Activated T-helper 1 cell treated with anti-CD3 and anti-CD28 coated beads, Interleukin-12 subunit alpha, Interleukin-12 subunit beta, Interleukin-2, Interleukin-4 antibody, amounts not matched to agents 30 ng/mL and 10 ng/mL and 1 ng/mL, durations not matched to agents 14 hours and 24 hours and 36 hours (primary cell): Measurements from ENCODE around the gene RANBP17. TPM values are rescaled to one million over a fixed set of nuclear protein-coding genes. Genes with fewer than 3 reads are reported as not detected.
"Not testable (repeated sequence)": the region's sequence is repeated elsewhere in the genome, so short reads cannot be mapped to it uniquely, and the experiment has no call there.

ENCODE experiments used
- DNase-seq: peaks from one replicate; pipeline ENCODE4 v3.0.0; 2021; ENCODE audit warnings: low spot score
- H3K27ac Mint-ChIP-seq: one replicate; pipeline ENCODE4 v1.8.0; 2021; ENCODE audit warnings: mild to moderate bottlenecking, mixed read lengths
- H3K27me3 Mint-ChIP-seq: one replicate; pipeline ENCODE4 v1.8.0; 2022; ENCODE audit warnings: mild to moderate bottlenecking, moderate library complexity, mixed read lengths; ENCODE audit not compliant: insufficient read depth
- H3K36me3 Mint-ChIP-seq: one replicate; pipeline ENCODE4 v1.8.0; 2021; ENCODE audit warnings: low read depth, mixed read lengths
- H3K4me1 Mint-ChIP-seq: one replicate; pipeline ENCODE4 v1.8.0; 2021; ENCODE audit warnings: low read depth, mixed read lengths
- H3K4me3 Mint-ChIP-seq: one replicate; pipeline ENCODE4 v1.8.0; 2021; ENCODE audit warnings: mild to moderate bottlenecking, moderate library complexity, mixed read lengths
- H3K9me3 Mint-ChIP-seq: one replicate; pipeline ENCODE4 v1.8.0; 2021; ENCODE audit warnings: mixed read lengths
- intact Hi-C: fragments of 100-400 bp; cut with micrococcal nuclease; formaldehyde crosslinking; loops from one replicate; pipeline ENCODE4 v1.15.1; 2024
- total RNA-seq: library from RNA; stranded (reverse); gene quantifications from 2 replicates; pipeline ENCODE4 v1.2.3, GENCODE V29; 2022

The RANBP17 gene
- total RNA-seq, 1 donor from 2014 or later, result not detected

DNA sequence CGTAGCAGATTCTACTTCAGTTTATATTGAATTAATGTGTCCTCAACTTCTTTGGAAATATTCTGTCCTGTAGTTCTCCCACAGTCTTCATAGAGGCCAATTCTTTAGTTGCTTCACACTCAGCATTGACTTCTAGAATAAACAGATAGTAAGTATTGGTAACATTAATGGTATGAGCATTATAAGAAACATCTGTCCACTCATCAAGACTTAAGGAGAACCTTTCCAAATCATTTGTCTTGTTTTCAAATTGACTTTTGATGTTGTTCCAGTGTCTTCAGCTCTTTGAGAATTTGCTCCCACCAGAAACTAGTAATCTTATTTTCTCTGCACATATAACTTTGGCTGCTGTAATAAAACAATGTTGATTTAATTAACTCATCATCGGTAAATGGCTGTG lies 18.3 kb downstream of the RANBP17 start:
- H3K4me1 Mint-ChIP-seq, result no peaks in the 10 kb centered on the region
- H3K9me3 Mint-ChIP-seq, result no peaks in the 10 kb centered on the region
- no peaks in the 10 kb centered on the region for H3K27me3 Mint-ChIP-seq
- intact Hi-C loops, result no loop called here
- no peaks in the 10 kb centered on the region for H3K36me3 Mint-ChIP-seq
- no peak for DNase-seq
- no peak overlapping the region for H3K4me3 Mint-ChIP-seq
- no peak overlapping the region for H3K27ac Mint-ChIP-seq

DNA sequence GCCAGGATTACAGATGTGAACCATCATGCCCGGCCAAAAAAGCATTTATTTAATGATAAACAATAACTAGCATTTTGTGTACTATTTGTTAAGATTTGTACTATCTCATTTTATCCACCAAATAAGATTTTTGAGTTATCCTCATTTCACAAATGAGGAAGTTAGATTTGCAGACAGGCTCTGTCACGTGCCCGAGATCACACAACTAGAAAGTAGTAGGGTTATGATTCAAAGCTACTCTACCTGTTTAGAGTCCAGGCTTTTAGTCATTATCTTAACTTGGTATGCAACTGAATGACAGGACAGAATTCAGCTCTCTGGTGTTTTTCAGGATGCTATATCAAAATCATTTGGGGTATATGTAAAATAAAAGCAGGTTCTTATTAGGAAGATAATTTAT lies 20.5 kb downstream of the RANBP17 start:
- DNase-seq, result no peak
- no peaks in the 10 kb centered on the region for H3K36me3 Mint-ChIP-seq
- no peaks in the 10 kb centered on the region for H3K4me1 Mint-ChIP-seq
- intact Hi-C loops, result no loop called here
- no peaks in the 10 kb centered on the region for H3K9me3 Mint-ChIP-seq
- no peak overlapping the region for H3K4me3 Mint-ChIP-seq
- H3K27ac Mint-ChIP-seq, result no peak overlapping the region
- no peaks in the 10 kb centered on the region for H3K27me3 Mint-ChIP-seq

DNA sequence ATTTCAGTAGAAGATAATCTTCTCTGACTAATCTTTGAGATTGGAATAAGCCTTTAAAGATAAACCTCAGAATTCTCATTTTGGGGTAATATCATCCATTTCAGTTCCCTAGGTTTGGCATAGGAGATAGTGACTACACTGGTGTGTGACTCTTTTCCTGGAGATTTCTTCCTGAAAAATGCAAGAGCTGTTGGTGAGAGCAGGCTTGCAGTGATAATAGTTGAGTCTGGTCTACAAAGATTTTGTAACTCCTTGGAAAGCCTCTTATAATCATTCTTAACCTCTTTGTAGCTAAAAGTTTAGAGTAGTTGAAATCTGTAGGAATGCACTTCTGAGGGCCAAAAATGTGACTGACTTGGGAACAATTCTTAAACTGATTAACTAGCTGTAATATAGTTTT lies 23.4 kb downstream of the RANBP17 start:
- intact Hi-C loops, result no loop called here
- no peak for DNase-seq
- Mint-ChIP-seq H3K27me3 (peaks cover 2% of the 10 kb centered on the region), H3K27ac (no peak overlapping the region), H3K9me3 (no peaks in the 10 kb centered on the region), H3K4me1 (no peaks in the 10 kb centered on the region), H3K4me3 (no peak overlapping the region), H3K36me3 (no peaks in the 10 kb centered on the region)

DNA sequence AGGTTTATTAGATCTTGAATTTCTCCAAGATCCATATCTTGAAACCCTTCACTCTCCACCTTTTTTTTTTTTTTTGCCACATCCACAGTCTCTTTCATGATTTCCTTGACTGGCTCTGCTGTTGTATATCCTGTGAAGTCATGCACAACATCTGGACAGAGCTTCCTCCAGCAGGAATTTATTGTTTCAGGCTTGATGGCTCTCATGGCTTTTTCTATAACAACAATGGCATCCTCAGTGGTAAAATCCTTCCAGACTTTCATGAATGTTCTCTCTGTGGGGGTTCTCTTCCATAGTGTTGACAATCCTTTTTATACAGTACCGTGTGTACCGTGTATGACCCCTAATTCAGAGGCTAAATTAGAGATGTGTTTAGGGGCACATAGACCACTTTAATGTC lies 24.0 kb downstream of the RANBP17 start:
- Mint-ChIP-seq H3K36me3 (no peaks in the 10 kb centered on the region), H3K27ac (no peak overlapping the region), H3K9me3 (no peaks in the 10 kb centered on the region), H3K27me3 (peaks cover 2% of the 10 kb centered on the region), H3K4me1 (no peaks in the 10 kb centered on the region), H3K4me3 (no peak overlapping the region)
- intact Hi-C loops, result no loop called here
- DNase-seq, result no peak

DNA sequence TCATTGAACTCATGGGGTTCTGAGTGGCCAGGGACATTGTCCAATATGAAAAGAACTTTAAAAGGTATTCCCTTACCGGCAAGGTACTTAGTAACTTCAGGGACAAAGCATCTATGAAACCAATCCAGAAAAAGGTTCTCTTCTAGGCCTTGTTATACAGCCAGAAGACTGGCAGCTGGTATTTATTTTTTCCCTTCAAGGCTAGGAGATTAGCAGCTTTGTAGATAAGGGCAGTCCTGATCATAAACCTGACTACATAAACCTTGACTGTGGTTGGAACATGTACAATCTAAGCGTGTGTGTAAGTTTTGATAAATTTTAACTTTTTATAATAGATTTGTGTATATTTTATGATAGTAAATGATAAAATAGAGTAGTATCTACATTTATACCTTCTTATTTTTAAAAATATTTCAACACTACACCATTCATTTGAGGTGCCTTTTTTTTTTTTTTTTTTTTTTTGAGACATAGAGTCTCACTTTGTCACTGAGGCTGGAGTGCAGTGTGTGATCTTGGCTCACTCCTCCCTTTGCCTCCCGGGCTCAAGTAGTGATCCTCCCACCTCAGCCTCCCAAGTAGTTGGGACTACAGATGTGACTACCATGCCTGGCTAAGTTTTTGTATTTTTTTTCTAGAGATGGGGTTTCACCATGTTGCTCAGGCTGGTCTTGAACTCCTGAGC lies 24.5 kb downstream of the RANBP17 start:
- intact Hi-C loops, result no loop called here
- H3K4me1 Mint-ChIP-seq, result no peaks in the 10 kb centered on the region
- H3K9me3 Mint-ChIP-seq, result no peaks in the 10 kb centered on the region
- H3K27ac Mint-ChIP-seq, result no peak overlapping the region
- no peak for DNase-seq
- no peak overlapping the region for H3K4me3 Mint-ChIP-seq
- H3K36me3 Mint-ChIP-seq, result no peaks in the 10 kb centered on the region
- H3K27me3 Mint-ChIP-seq, result peaks cover 2% of the 10 kb centered on the region

DNA sequence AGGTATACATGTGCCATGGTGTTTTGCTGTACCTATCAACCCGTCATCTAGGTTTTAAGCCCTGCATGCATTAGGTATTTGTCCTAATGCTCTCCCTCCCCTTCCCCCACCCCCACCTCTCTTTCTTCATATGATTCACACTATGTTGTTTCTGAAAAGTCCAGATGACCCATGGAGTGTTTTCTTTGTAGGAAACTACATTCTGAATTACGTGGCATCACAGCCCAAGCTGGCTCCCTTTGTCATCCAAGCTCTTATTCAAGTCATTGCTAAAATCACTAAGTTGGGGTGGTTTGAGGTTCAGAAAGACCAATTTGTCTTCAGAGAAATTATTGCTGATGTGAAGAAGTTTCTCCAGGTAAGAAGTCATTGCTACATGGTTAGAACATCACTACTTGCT lies 30.4 kb downstream of the RANBP17 start:
- Mint-ChIP-seq H3K9me3 (no peaks in the 10 kb centered on the region), H3K27ac (no peak overlapping the region), H3K4me3 (no peak overlapping the region), H3K27me3 (peaks cover 2% of the 10 kb centered on the region), H3K36me3 (no peaks in the 10 kb centered on the region), H3K4me1 (no peaks in the 10 kb centered on the region)
- no peak for DNase-seq
- intact Hi-C loops, result no loop called here

DNA sequence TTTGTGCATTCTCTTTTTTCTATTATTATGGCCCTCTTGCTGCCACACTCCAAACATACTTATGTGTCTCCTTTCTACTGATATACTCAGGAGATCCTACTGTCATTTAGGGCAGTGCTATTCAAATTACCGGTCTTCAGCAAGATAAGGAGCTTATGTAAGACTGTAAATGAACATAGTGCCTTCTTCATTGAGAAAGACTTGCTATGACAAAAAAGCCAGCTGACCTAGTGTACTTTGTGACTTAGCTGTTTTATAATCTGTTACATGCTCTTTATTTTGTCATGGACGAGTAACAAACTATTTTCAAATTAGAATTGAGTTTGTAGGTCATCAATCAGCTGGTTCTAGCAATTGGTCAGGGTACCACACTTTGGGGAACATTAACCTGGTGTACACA lies 32.8 kb downstream of the RANBP17 start:
- no peaks in the 10 kb centered on the region for H3K27me3 Mint-ChIP-seq
- H3K27ac Mint-ChIP-seq, result no peak overlapping the region
- no peaks in the 10 kb centered on the region for H3K36me3 Mint-ChIP-seq
- H3K4me3 Mint-ChIP-seq, result no peak overlapping the region
- H3K9me3 Mint-ChIP-seq, result no peaks in the 10 kb centered on the region
- no peaks in the 10 kb centered on the region for H3K4me1 Mint-ChIP-seq
- no peak for DNase-seq
- intact Hi-C loops, result no loop called here

DNA sequence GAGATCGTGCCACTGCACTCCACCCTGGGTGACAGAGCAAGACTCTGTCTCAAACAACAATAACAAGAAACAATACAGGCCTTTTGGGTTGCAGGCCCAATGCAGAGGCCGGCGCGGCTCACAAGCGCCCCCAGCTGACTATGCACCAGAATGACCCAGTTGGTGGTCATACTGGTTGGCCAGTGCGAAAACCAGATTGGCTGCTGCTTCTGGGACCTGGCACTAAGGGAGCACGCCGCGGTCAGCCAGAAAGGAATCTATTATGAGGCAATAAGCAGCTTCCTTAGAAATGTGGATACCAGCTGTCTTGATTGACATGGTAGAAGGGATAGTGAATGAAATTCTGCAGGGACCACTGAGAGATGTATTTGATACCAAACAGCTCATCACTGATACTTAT lies 35.0 kb downstream of the RANBP17 start:
- H3K36me3 Mint-ChIP-seq, result no peaks in the 10 kb centered on the region
- DNase-seq, result no peak
- intact Hi-C loops, result no loop called here

DNA sequence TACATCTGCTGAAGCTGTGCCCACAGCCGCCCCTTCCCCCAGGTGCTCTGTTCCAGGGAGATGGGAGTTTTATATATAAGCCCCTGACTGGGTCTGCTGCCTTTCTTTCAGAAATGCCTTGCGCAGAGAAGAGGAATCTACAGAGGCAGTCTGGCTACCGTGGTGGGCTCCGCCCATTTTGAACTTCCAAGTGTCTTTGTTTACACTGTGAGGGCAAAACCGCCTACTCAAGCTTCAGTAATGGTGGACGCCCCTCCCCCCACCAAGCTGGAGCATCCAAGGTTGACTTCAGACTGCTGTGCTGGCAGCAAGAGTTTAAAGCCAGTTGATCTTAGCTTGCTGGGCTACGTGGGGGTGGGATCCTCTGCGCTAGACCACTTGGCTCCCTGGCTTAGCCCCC lies 41.3 kb downstream of the RANBP17 start:
- Mint-ChIP-seq H3K4me1 (no peaks in the 10 kb centered on the region), H3K27me3 (peaks cover 2% of the 10 kb centered on the region), H3K4me3 (no peak overlapping the region), H3K27ac (no peak overlapping the region), H3K9me3 (peaks cover 4% of the 10 kb centered on the region), H3K36me3 (no peaks in the 10 kb centered on the region)
- no peak for DNase-seq
- intact Hi-C loops, result no loop called here

More for the DNA sequence above, 35.0 kb downstream of the RANBP17 start:
- Mint-ChIP-seq H3K27ac (no peak overlapping the region), H3K9me3 (no peaks in the 10 kb centered on the region), H3K4me3 (no peak overlapping the region), H3K27me3 (no peaks in the 10 kb centered on the region), H3K4me1 (no peaks in the 10 kb centered on the region)

DNA sequence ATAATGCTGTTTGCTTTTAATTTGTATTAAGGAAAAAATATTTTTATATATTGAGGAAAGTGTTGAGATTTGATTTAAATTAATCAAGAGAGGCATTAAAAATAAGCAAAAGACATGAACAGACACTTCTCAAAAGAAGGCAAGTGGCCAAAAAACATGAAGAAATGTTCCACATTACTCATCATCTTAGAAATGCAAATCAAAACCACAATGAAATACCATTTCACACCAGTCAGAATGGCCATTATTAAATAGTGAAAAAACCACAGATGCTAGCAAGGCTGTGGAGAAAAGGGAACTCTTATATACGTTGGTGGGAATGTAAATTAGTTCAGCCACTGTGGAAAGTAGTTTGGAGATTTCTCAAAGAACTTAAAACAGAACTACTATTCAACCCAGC lies 45.9 kb downstream of the RANBP17 start:
- Mint-ChIP-seq H3K9me3 (no peaks in the 10 kb centered on the region), H3K27ac (no peak overlapping the region), H3K27me3 (no peaks in the 10 kb centered on the region), H3K36me3 (no peaks in the 10 kb centered on the region), H3K4me3 (no peak overlapping the region), H3K4me1 (no peaks in the 10 kb centered on the region)
- DNase-seq, result no peak
- intact Hi-C loops, result no loop called here

DNA sequence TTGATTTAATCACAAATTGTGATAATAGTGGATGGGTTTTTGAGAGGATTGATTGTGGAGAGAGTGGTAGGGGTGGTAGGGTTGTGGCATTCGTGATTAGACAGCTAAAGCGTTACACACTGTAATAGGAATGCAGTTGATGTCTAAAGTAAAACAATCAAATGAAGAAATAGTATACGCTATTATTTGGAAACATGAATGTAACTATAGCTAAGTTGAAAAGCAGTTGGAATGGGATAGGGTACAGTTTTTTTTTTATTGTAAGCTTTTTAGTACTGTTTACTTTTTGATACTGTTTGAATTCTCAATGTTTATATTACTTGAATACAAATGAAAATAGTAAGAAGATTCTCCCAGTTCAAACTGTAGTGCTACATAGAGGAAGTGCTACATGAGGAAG lies 51.8 kb downstream of the RANBP17 start:
- no peaks in the 10 kb centered on the region for H3K4me1 Mint-ChIP-seq
- H3K36me3 Mint-ChIP-seq, result no peaks in the 10 kb centered on the region
- H3K9me3 Mint-ChIP-seq, result no peaks in the 10 kb centered on the region
- DNase-seq, result no peak
- H3K4me3 Mint-ChIP-seq, result no peak overlapping the region
- peaks cover 3% of the 10 kb centered on the region for H3K27me3 Mint-ChIP-seq
- intact Hi-C loops, result no loop called here
- no peak overlapping the region for H3K27ac Mint-ChIP-seq

DNA sequence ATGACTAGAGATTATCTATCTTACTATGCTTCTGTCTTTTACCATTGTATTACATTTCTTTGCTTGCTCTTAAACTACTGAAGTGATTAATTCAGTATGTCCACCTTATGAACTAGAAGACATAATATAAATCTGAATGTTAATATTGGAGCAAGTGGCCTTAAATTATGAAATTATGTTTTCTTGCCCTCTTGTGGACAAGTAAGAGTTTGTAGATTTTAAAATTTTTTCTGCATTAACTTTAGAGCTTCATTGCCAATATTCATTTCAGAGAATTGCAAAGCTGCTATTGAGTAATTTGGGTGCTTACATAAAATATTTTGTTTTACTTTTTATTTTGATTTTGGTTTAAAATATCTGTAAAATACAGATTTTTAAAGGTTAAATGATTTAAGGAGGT lies 55.3 kb downstream of the RANBP17 start:
- Mint-ChIP-seq H3K36me3 (no peaks in the 10 kb centered on the region), H3K27me3 (peaks cover 5% of the 10 kb centered on the region), H3K27ac (no peak overlapping the region), H3K4me3 (no peak overlapping the region), H3K4me1 (no peaks in the 10 kb centered on the region), H3K9me3 (no peaks in the 10 kb centered on the region)
- intact Hi-C loops, result no loop called here
- DNase-seq, result no peak

DNA sequence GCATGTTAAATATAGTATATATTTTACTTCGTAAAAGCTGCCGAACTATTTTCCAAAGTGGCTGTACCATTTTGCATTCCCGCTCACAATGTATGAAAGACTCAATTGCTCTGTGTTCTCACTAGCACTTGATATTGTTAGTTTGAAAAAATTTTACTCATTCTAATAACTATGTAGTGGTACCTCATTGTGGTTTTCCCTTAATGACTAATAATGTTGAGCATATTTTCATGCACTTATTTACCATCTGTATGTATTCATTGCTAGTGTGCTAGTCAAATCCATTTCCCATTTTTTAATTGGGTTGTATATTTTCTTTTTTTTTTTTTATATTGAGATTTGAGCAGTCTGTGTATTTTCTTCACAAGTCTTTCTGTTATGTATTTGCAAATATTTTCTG lies 58.4 kb downstream of the RANBP17 start:
- DNase-seq, result no peak
- Mint-ChIP-seq H3K27ac (no peak overlapping the region), H3K36me3 (no peaks in the 10 kb centered on the region), H3K9me3 (no peaks in the 10 kb centered on the region), H3K27me3 (peaks cover 2% of the 10 kb centered on the region), H3K4me1 (no peaks in the 10 kb centered on the region), H3K4me3 (no peak overlapping the region)
- intact Hi-C loops, result no loop called here

DNA sequence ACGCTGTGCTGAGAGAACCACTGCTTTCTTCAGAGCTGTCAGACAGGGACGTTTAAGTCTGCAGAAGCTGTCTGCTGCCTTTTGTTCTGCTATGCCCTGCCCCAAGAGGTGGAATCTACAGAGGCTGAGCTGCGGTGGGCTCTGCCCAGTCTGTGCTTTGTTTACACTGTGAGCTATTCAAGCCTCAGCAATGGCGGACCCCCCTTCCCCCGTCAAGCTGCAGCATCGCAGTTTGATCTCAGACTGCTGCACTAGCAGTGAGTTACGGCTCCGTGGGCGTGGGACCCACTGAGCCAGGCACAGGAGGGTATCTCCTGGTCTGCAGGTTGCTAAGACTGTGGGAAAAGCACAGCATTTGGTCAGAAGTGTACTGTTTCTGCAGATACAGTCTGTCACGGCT lies 60.5 kb downstream of the RANBP17 start:
- H3K27me3 Mint-ChIP-seq, intact Hi-C loops, H3K27ac Mint-ChIP-seq, H3K4me3 Mint-ChIP-seq, DNase-seq, H3K36me3 Mint-ChIP-seq, H3K4me1 Mint-ChIP-seq, H3K9me3 Mint-ChIP-seq: not testable (repeated sequence)
